Measurements from ENCODE around the gene LILRB2. TPM values are rescaled to one million over a fixed set of nuclear protein-coding genes. Genes with fewer than 3 reads are reported as not detected.
"Not testable (repeated sequence)": the region's sequence is repeated elsewhere in the genome, so short reads cannot be mapped to it uniquely, and the experiment has no call there.

The LILRB2 gene
- total RNA-seq, 1 donor from 2014 or later: not detected

DNA sequence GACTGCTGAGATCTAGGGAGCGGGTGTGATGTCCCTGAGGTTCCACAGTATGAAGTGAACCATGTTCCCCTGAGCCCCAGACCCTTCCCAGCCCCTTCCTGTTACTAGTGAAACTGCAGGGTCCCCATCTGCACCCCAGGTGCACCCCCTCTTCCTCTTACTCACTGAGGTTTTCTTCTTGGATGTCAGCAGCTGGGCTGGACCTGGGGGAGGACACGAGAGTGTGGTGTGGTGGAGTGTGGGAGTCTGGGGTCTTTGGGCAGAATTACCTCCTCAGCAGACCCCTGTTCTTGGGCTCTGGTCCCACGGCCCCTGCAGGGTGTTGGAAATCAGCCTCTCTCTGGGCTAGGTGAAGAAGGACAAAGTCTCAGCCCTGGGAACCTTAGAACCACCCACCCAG is 35.0 kb downstream of the LILRB2 start:
- H3K36me3 ChIP-seq (ENCODE audit: control insufficient read depth, insufficient read depth, low read length): no peaks in the 10 kb centered on the region
- DNase-seq (ENCODE audit: low read depth): no peak
- no peak overlapping the region for H3K4me3 ChIP-seq (ENCODE audit: low read depth, low read length)
- TF ChIP-seq, protein P1, sequence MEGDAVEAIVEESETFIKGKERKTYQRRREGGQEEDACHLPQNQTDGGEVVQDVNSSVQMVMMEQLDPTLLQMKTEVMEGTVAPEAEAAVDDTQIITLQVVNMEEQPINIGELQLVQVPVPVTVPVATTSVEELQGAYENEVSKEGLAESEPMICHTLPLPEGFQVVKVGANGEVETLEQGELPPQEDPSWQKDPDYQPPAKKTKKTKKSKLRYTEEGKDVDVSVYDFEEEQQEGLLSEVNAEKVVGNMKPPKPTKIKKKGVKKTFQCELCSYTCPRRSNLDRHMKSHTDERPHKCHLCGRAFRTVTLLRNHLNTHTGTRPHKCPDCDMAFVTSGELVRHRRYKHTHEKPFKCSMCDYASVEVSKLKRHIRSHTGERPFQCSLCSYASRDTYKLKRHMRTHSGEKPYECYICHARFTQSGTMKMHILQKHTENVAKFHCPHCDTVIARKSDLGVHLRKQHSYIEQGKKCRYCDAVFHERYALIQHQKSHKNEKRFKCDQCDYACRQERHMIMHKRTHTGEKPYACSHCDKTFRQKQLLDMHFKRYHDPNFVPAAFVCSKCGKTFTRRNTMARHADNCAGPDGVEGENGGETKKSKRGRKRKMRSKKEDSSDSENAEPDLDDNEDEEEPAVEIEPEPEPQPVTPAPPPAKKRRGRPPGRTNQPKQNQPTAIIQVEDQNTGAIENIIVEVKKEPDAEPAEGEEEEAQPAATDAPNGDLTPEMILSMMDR (IDR thresholded peaks at IDR 0.05; ENCODE audit: insufficient read depth, low read length, poor library complexity, severe bottlenecking): no peak
- H3K27me3 ChIP-seq (ENCODE audit: control insufficient read depth, insufficient read depth, low read length): peaks cover 3% of the 10 kb centered on the region

DNA sequence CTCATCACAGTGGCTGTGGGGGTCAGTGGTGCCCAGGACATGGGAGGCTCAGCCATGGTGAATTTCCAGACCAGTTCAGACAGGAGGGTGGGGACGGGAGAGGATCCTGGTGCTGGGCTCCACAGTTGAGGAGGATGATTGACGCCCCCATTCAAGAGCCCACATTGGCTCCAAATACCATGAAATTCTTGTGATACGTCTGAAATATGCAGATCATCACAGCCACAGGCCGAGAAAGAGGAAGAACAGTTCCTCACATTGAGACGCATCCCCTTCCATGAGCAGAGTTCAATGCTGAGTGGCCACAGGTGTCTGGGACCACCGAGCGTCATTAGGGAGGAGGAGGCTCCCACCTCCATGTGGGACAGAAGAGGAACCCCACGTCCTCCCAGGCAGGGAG is 37.1 kb downstream of the LILRB2 start:
- not testable (repeated sequence) for DNase-seq (ENCODE audit: low read depth)

DNA sequence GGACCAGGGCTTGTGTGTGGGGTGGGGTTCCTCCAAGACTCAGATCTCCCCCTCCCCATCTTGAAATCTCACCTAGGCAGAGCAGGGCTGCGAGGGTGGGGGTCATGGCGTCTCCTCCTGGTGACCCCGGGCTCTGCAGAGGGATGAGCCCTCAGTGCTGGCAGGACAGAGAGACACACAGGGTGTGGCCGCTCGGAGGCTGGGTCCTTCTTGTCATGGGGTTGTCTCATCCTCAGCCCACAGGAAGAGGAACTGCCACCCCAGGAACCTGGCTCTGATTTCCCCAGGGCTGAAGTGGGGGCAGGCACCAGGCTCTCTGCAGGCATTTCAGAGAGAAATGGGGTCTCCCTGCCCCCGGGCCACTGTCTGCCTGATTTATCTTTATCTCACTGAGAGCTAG is 38.3 kb downstream of the LILRB2 start, which contains the start of gene LILRA6:
Gene LILRA6 (minus strand): TSS at position 145 of the 400 bp plus-strand sequence.
- not testable (repeated sequence) for H3K27me3 ChIP-seq (ENCODE audit: control insufficient read depth, insufficient read depth, low read length); DNase-seq (ENCODE audit: low read depth); H3K4me3 ChIP-seq (ENCODE audit: low read depth, low read length); H3K36me3 ChIP-seq (ENCODE audit: control insufficient read depth, insufficient read depth, low read length)

More for the DNA sequence above, 37.1 kb downstream of the LILRB2 start:
- H3K36me3 ChIP-seq (ENCODE audit: control insufficient read depth, insufficient read depth, low read length); H3K4me3 ChIP-seq (ENCODE audit: low read depth, low read length); H3K27me3 ChIP-seq (ENCODE audit: control insufficient read depth, insufficient read depth, low read length): not testable (repeated sequence)

DNA sequence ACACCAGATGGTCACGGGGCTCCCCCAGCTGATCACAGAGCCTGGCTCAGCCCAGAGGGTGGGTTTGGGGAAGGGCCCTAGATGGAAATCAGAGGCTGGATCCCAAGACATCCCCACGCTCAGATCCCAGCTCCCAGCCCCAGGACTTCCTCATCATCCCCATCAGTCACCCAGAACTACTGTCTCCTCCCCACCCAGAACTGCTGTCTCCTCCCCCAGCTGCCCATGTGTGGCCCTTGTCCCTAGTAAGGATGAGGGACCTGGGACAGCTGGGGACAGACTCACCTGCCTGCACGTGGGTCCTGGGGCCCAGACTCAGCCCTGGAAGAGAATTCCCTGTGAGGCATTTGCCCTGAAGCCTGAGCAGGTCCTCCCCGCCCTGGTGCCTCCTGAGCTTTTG is 38.7 kb downstream of the LILRB2 start:
- not testable (repeated sequence) for H3K27me3 ChIP-seq (ENCODE audit: control insufficient read depth, insufficient read depth, low read length); DNase-seq (ENCODE audit: low read depth); H3K4me3 ChIP-seq (ENCODE audit: low read depth, low read length); H3K36me3 ChIP-seq (ENCODE audit: control insufficient read depth, insufficient read depth, low read length)

DNA sequence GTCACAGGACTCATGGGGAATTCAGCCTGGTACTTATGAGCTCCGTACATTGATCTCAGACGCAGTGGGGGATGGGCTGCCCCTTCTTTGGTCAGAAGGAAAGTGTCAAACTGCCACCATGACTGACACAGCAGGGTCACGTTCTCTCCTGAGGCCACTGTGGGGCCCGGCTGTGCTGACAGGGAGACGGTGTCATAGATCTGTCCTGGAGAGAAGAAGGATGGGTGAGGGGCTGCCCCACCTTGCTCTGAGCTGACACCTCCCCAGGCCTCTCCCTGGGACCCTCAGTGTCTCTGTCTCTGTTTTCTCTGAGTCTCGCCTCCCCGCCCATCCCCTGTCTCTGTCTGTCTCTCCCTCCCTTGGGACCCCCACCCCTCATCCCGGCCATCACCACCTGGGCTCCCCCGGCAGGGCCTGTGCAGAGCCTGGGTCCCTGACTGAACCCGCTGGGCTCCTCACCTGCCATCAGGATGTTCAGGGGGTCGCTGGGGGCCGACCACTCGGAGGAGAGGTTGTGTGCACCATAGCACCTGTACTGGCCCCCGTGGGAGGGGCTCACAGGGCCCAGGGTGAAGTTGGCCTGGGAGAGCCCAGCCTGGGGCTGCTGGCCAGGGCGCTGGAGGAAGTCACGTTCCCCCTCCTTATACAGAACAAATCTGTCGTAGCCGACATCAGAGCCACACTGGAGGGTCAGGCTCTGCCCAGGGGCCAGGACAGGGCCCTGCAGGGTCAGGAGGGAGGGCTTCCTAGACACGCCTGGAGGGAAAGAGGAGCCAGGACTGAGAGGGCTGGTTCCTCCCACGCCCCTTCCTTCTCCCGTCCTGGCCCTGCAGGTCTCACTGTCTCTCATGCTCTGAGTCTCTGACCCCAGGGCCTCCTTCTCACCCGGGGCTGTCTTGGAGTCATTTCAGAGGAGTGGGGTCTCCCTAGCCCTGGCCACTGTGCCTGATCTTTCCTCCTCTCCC is 40.3 kb downstream of the LILRB2 start:
- H3K4me3 ChIP-seq (ENCODE audit: low read depth, low read length); H3K27me3 ChIP-seq (ENCODE audit: control insufficient read depth, insufficient read depth, low read length); DNase-seq (ENCODE audit: low read depth); H3K36me3 ChIP-seq (ENCODE audit: control insufficient read depth, insufficient read depth, low read length): not testable (repeated sequence)

DNA sequence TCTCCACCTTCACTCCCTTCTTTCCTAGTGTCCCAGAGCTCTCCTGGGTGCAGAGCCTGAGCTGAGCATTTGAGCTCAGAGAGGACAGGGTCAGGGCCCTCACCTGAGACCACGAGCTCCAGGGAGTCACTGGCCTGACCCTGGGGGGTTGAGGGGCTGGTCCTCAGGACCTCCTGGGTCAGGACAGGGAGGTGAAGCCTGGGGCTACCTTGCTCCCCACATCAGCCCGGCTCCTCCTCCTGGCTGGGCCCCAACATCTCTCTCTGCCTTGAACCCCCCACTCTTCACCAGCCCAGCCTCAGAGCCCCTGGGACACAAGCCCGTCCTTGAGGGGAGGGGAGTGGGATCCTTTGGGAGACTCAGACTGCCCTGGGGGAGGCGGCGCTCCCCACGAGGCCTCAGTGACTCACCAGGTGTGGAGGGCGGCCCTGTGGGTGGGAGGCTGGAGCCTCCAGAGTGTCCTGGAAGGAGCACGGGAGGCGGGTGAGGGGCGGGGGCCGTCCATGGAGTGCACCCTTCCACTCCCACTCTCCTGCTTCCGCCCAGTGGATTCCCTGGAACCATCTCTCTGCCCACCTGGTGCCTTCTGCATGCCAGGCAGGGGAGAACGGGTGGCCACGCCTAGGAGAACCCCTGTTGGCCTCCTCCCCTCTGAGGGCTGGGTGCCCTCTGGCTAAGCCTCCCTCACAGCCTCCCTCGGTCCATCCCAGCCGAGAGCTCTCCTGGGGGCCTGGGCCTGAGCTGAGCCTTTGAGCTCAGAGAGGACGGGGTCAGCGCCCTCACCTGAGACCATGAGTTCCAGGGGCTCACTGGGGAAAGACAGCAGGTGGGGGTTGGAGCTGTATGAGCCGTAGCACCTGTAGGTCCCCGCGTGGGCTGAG is 41.2 kb downstream of the LILRB2 start:
- H3K27me3 ChIP-seq (ENCODE audit: control insufficient read depth, insufficient read depth, low read length); DNase-seq (ENCODE audit: low read depth); H3K36me3 ChIP-seq (ENCODE audit: control insufficient read depth, insufficient read depth, low read length); H3K4me3 ChIP-seq (ENCODE audit: low read depth, low read length): not testable (repeated sequence)

DNA sequence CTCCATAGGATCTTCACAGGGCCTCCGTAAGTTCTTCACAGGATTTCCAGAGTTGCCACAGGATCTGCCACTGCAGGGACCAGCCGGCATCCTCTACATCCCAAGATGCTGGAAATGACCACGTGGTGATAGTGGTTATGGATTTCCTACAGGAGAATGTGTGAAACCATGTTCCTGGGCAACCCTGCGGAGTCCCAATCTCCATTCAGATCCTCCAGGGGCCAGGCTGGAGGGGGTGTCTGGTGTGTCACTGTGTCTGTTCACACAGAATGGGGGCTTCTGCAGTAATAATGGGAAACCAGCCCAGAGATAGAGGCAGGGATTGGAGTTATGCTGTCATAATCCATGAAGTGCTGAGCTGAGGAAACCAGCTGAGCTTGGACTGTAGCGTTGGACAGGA is 47.0 kb downstream of the LILRB2 start:
- no peaks in the 10 kb centered on the region for H3K27me3 ChIP-seq (ENCODE audit: control insufficient read depth, insufficient read depth, low read length)
- no peak for DNase-seq (ENCODE audit: low read depth)
- TF ChIP-seq, protein P1 (IDR thresholded peaks at IDR 0.05; ENCODE audit: insufficient read depth, low read length, poor library complexity, severe bottlenecking): no peak
- H3K36me3 ChIP-seq (ENCODE audit: control insufficient read depth, insufficient read depth, low read length): no peaks in the 10 kb centered on the region
- H3K4me3 ChIP-seq (ENCODE audit: low read depth, low read length): no peak overlapping the region
